HG02763 (cell line): Measurements from ENCODE around the gene HOXA13.

Experiments
- ATAC-seq: cut with Tn5 transposase; IDR thresholded peaks from one replicate; pipeline ENCODE4 v1.9.1; 2021; ENCODE audit warnings: mild to moderate bottlenecking, moderate library complexity; ENCODE audit not compliant: unreplicated experiment

Gene HOXA13

GRCh38 chr7:27237735-27238334, 37.9 kb upstream of the HOXA13 start:
- ATAC-seq, result no peak

GRCh38 chr7:27235387-27236311, 35.8 kb upstream of the HOXA13 start:
- ATAC-seq, result no peak

- no peak for ATAC-seq
These were observed 29.6 kb upstream of the HOXA13 start for GRCh38 chr7:27229448-27229847.

GRCh38 chr7:27224983-27225934, 25.4 kb upstream of the HOXA13 start:
- ATAC-seq, result no peak

- no peak for ATAC-seq
These were observed 24.2 kb upstream of the HOXA13 start for GRCh38 chr7:27223941-27224575.

- no peak for ATAC-seq
These were observed 21.4 kb upstream of the HOXA13 start for GRCh38 chr7:27221201-27221797.

- ATAC-seq, result no peak
These were observed 20.6 kb upstream of the HOXA13 start for GRCh38 chr7:27220440-27220955.

- no peak for ATAC-seq
These were observed 19.9 kb upstream of the HOXA13 start for GRCh38 chr7:27219821-27220220.

GRCh38 chr7:27217951-27218350, 18.1 kb upstream of the HOXA13 start:
- no peak for ATAC-seq

- ATAC-seq, result no peak
These were observed 15.5 kb upstream of the HOXA13 start for GRCh38 chr7:27215356-27215755.

GRCh38 chr7:27214239-27214950, 14.5 kb upstream of the HOXA13 start:
- ATAC-seq, result no peak

GRCh38 chr7:27213433-27214238, 13.7 kb upstream of the HOXA13 start:
- ATAC-seq, result no peak

GRCh38 chr7:27212497-27213432, 12.9 kb upstream of the HOXA13 start:
- ATAC-seq, result no peak

GRCh38 chr7:27211764-27212204, 11.9 kb upstream of the HOXA13 start:
- no peak for ATAC-seq

GRCh38 chr7:27211084-27211446, 11.2 kb upstream of the HOXA13 start:
- ATAC-seq, result no peak

- no peak for ATAC-seq
These were observed 10.7 kb upstream of the HOXA13 start for GRCh38 chr7:27210441-27211083.

- no peak for ATAC-seq
These were observed 10.1 kb upstream of the HOXA13 start for GRCh38 chr7:27209933-27210440.
